ENCODE data around the gene MCCC1. TPM values are rescaled to one million over a fixed set of nuclear protein-coding genes. Genes with fewer than 3 reads are reported as not detected.

MCCC1 gene
- total and polyA plus RNA-seq, 10 of the 15 experiments (the other 5 are each of a cell fraction or from before 2014, with no cell fraction given), result 35.0 to 71.7 (median 47.0) TPM

DNA sequence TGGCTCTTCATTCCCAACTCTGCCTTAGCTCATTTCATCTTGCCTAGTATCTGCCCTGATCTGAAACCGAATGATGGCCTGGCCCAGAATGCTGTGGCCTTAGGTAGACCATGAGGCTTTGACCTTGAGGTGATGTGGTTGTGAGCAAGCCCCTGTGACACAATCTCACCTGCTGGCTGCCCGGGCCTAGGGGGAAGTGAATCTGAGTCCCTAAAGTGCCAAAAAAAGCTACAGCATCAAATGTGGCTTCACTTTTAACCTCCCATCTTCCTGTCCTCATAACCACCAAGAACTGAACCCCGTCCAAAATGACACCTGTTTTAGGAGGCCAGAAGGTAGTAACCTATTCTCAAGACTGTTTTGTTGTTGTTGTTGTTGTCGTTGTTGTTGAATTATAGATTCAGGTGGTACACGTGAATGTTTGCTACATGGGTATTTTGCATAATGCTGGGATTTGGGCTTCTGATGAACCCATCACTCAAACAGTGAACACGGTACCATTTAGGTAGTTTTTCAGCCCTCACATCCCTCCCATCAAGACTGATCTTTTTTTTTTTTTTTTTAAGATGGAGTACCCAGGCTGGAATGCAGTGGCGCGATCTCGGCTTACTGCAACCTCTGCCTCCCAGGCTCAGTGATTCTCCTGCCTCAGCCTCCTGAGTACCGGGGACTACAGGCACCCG lies 54.6 kb downstream of the MCCC1 start (continued):
- TF ChIP-seq PRDM15 (CRISPR knock-in tag; IDR thresholded peaks at IDR 0.05) (no peak), CHD1 (IDR thresholded peaks at IDR 0.05; ENCODE audit: low read depth, low read length) (no peak), CREB1 (IDR thresholded peaks at IDR 0.05; ENCODE audit: low read depth) (peak; percentile 83), EZH2 (IDR thresholded peaks at IDR 0.05; ENCODE audit: borderline replicate concordance, control insufficient read depth, low read depth, low read length) (no peak), NR2C1 (IDR thresholded peaks at IDR 0.05) (no peak; the same call in 1 of the 2 replicates), ZNF622 (IDR thresholded peaks at IDR 0.05) (no peak), IKZF1 (conservative IDR thresholded peaks at IDR 0.05) (peak; percentile 78), SMAD1 (IDR thresholded peaks at IDR 0.05; ENCODE audit: low read depth, partially characterized antibody) (peak; percentile 67), RCOR1 (conservative IDR thresholded peaks at IDR 0.05; ENCODE audit: low read depth, low read length) (0 out of 2 replicates have a peak, but pooled peaks have one; percentile 88), MLLT1 (IDR thresholded peaks at IDR 0.05) (peak; percentile 55; the same call in 1 of the 2 replicates), ZSCAN29 (IDR thresholded peaks at IDR 0.05) (no peak)
- TF ChIP-seq, protein P1, sequence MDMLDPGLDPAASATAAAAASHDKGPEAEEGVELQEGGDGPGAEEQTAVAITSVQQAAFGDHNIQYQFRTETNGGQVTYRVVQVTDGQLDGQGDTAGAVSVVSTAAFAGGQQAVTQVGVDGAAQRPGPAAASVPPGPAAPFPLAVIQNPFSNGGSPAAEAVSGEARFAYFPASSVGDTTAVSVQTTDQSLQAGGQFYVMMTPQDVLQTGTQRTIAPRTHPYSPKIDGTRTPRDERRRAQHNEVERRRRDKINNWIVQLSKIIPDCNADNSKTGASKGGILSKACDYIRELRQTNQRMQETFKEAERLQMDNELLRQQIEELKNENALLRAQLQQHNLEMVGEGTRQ (IDR thresholded peaks at IDR 0.05; ENCODE audit: borderline replicate concordance, low read depth, low read length), result no peak
- TF ChIP-seq, protein P2, sequence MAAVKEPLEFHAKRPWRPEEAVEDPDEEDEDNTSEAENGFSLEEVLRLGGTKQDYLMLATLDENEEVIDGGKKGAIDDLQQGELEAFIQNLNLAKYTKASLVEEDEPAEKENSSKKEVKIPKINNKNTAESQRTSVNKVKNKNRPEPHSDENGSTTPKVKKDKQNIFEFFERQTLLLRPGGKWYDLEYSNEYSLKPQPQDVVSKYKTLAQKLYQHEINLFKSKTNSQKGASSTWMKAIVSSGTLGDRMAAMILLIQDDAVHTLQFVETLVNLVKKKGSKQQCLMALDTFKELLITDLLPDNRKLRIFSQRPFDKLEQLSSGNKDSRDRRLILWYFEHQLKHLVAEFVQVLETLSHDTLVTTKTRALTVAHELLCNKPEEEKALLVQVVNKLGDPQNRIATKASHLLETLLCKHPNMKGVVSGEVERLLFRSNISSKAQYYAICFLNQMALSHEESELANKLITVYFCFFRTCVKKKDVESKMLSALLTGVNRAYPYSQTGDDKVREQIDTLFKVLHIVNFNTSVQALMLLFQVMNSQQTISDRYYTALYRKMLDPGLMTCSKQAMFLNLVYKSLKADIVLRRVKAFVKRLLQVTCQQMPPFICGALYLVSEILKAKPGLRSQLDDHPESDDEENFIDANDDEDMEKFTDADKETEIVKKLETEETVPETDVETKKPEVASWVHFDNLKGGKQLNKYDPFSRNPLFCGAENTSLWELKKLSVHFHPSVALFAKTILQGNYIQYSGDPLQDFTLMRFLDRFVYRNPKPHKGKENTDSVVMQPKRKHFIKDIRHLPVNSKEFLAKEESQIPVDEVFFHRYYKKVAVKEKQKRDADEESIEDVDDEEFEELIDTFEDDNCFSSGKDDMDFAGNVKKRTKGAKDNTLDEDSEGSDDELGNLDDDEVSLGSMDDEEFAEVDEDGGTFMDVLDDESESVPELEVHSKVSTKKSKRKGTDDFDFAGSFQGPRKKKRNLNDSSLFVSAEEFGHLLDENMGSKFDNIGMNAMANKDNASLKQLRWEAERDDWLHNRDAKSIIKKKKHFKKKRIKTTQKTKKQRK (IDR thresholded peaks at IDR 0.05; ENCODE audit: low read depth, low read length), result no peak
- TF ChIP-seq, protein P3, sequence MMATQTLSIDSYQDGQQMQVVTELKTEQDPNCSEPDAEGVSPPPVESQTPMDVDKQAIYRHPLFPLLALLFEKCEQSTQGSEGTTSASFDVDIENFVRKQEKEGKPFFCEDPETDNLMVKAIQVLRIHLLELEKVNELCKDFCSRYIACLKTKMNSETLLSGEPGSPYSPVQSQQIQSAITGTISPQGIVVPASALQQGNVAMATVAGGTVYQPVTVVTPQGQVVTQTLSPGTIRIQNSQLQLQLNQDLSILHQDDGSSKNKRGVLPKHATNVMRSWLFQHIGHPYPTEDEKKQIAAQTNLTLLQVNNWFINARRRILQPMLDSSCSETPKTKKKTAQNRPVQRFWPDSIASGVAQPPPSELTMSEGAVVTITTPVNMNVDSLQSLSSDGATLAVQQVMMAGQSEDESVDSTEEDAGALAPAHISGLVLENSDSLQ (IDR thresholded peaks at IDR 0.05), result peak; percentile 75
- TF ChIP-seq, protein P4, sequence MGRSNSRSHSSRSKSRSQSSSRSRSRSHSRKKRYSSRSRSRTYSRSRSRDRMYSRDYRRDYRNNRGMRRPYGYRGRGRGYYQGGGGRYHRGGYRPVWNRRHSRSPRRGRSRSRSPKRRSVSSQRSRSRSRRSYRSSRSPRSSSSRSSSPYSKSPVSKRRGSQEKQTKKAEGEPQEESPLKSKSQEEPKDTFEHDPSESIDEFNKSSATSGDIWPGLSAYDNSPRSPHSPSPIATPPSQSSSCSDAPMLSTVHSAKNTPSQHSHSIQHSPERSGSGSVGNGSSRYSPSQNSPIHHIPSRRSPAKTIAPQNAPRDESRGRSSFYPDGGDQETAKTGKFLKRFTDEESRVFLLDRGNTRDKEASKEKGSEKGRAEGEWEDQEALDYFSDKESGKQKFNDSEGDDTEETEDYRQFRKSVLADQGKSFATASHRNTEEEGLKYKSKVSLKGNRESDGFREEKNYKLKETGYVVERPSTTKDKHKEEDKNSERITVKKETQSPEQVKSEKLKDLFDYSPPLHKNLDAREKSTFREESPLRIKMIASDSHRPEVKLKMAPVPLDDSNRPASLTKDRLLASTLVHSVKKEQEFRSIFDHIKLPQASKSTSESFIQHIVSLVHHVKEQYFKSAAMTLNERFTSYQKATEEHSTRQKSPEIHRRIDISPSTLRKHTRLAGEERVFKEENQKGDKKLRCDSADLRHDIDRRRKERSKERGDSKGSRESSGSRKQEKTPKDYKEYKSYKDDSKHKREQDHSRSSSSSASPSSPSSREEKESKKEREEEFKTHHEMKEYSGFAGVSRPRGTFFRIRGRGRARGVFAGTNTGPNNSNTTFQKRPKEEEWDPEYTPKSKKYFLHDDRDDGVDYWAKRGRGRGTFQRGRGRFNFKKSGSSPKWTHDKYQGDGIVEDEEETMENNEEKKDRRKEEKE (IDR thresholded peaks at IDR 0.05), result no peak

All from GM12878 (cell line).